Caki2 (cell line): ENCODE data around the gene KBTBD7. TPM values are rescaled to one million over a fixed set of nuclear protein-coding genes. Genes with fewer than 3 reads are reported as not detected.

Source experiments
- DNase-seq: peaks from one replicate; pipeline ENCODE4 v3.0.0-alpha.2; 2015; ENCODE audit warnings: low read depth
- in situ Hi-C: cut with HindIII; loops from 2 replicates; pipeline ENCODE4 v1.10.0; 2016; ENCODE audit warnings: low sequenced_read_pairs, low pct_unique_long_range_greater_than_20kb, mixed read lengths
- total RNA-seq: library from RNA; depleted of rRNA; stranded (reverse); fragments of >200 nt; shearing (Covaris generic); gene quantifications from 2 replicates; pipeline ENCODE4 v1.2.3, GENCODE V29; 2014; ENCODE audit warnings: low replicate concordance; rRNA removed

The KBTBD7 gene
- total RNA-seq, 1 experiment from 2014 or later, result 1.5 TPM

- in situ Hi-C loops, result no loop called here
- no peak for DNase-seq
These were observed 44.3 kb downstream of the KBTBD7 start for GRCh38 chr13:41150058-41150457.

- DNase-seq, result no peak
- in situ Hi-C loops, result no loop called here
These were observed 45.7 kb downstream of the KBTBD7 start for GRCh38 chr13:41148419-41149283.

GRCh38 chr13:41145136-41145908 is 49.0 kb downstream of the KBTBD7 start:
- no peak for DNase-seq
- in situ Hi-C loops, result no loop called here

- in situ Hi-C loops, result no loop called here
These were observed 49.8 kb downstream of the KBTBD7 start for GRCh38 chr13:41144576-41144975.

More at GRCh38 chr13:41144576-41144975, 49.8 kb downstream of the KBTBD7 start:
- DNase-seq, result no peak

Other genes with a start within 250 kb of the KBTBD7 start
- gene ELF1, start 175.3 kb downstream of the KBTBD7 start, total RNA-seq, result 16.6 and 18.7 TPM in 2 replicates
- gene WBP4, start 133.1 kb downstream of the KBTBD7 start, total RNA-seq, result 3.5 and 6.9 TPM in 2 replicates
- 2.5 and 3.5 TPM in 2 replicates for gene KBTBD6, start 61.8 kb downstream of the KBTBD7 start, total RNA-seq
- gene MTRF1, start 69.0 kb upstream of the KBTBD7 start, total RNA-seq, result 4.3 and 11.6 TPM in 2 replicates
- 3.9 and 6.1 TPM in 2 replicates for gene NAA16, start 116.7 kb upstream of the KBTBD7 start, total RNA-seq